ENCODE results near the gene ERVFRD-1.

GRCh38 chr6:11103065-11103464, 8.5 kb downstream of the ERVFRD-1 start:
- TF ChIP-seq POLR2A (IDR thresholded peaks at IDR 0.05) (no peak), CTCF (IDR thresholded peaks at IDR 0.05) (no peak), POLR2AphosphoS5 (IDR thresholded peaks at IDR 0.05; ENCODE audit: insufficient read depth in 1 of 2, low read depth in 1 of 2) (no peak)
